ENCODE measurements around the gene ALK.

Gene ALK

DNA sequence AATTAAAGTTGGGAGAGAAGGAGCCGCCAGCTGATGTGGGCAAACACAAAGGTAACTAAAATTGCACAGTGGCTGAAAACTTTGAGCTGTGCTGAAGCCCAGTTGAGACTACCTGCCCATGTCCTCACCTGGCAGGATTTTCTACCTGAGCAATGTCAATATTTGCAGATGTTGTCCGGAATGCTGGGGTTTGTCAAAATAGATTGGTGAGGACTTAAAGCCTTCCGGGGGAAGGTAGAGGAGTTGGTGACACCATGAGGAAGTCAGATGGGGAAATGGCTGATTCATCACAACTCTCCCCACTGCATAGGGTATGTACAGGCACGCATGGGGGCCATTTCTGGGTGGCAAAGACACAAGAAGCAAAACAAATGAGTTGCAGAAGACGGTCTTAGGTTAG lies 114.9 kb downstream of the ALK start:
- Histone ChIP-seq H4K20me1 (ENCODE audit: insufficient read depth, low read length) (no peaks in the 10 kb centered on the region), H3K9me2 (ENCODE audit: low read depth, low read length) (no peaks in the 10 kb centered on the region), H3K9ac (ENCODE audit: low read length) (no peak overlapping the region), H3K27me3 (ENCODE audit: insufficient read depth, low read length) (no peaks in the 10 kb centered on the region), H2AFZ (ENCODE audit: low read length) (no peak overlapping the region), H3K4me3 (ENCODE audit: low read depth, low read length, poor library complexity, severe bottlenecking) (no peak overlapping the region), H3K36me3 (ENCODE audit: insufficient read depth, low read length) (no peaks in the 10 kb centered on the region), H3K4me1 (ENCODE audit: insufficient read depth, low read length, severe bottlenecking) (no peaks in the 10 kb centered on the region), H3K9me3 (ENCODE audit: low read length) (no peaks in the 10 kb centered on the region), H3F3A (ENCODE audit: insufficient read depth, low read length) (no peaks in the 10 kb centered on the region), H3K4me2 (ENCODE audit: low read length) (no peak overlapping the region), H3K27ac (ENCODE audit: low read depth, low read length, poor library complexity, severe bottlenecking) (no peak overlapping the region), H3K79me2 (ENCODE audit: insufficient read depth, low read length) (no peaks in the 10 kb centered on the region)
- no peak for TF ChIP-seq EZH2 (IDR thresholded peaks at IDR 0.05; ENCODE audit: borderline replicate concordance, low read length)
- TF ChIP-seq, protein P1, sequence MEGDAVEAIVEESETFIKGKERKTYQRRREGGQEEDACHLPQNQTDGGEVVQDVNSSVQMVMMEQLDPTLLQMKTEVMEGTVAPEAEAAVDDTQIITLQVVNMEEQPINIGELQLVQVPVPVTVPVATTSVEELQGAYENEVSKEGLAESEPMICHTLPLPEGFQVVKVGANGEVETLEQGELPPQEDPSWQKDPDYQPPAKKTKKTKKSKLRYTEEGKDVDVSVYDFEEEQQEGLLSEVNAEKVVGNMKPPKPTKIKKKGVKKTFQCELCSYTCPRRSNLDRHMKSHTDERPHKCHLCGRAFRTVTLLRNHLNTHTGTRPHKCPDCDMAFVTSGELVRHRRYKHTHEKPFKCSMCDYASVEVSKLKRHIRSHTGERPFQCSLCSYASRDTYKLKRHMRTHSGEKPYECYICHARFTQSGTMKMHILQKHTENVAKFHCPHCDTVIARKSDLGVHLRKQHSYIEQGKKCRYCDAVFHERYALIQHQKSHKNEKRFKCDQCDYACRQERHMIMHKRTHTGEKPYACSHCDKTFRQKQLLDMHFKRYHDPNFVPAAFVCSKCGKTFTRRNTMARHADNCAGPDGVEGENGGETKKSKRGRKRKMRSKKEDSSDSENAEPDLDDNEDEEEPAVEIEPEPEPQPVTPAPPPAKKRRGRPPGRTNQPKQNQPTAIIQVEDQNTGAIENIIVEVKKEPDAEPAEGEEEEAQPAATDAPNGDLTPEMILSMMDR (IDR thresholded peaks at IDR 0.05; ENCODE audit: low read length), result no peak

DNA sequence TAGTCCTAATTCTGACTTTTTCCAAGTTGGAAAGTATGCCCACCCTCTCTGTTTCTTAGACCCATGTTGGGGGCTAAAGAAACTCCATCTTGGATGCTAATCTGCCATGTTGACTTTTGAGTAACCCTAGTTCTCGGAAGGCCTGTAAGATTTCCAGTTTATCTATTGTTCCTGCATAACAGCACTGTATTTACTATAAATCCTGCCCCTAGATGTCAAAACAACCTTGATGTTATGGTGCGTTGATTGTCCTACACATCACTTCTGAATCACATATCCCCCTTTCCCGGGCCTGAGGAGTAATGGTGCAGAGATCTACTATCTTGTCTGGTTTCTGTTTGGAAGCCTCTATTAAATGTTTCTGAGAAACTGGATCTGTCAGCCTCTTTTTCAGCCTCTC lies 116.7 kb downstream of the ALK start:
- no peak overlapping the region for H3K27ac ChIP-seq (ENCODE audit: low read depth, low read length, poor library complexity, severe bottlenecking)
- H3K9me2 ChIP-seq (ENCODE audit: low read depth, low read length), result no peaks in the 10 kb centered on the region
- H3K4me1 ChIP-seq (ENCODE audit: insufficient read depth, low read length, severe bottlenecking), result no peaks in the 10 kb centered on the region
- H3K4me3 ChIP-seq (ENCODE audit: low read depth, low read length, poor library complexity, severe bottlenecking), result no peak overlapping the region
- no peaks in the 10 kb centered on the region for H3K36me3 ChIP-seq (ENCODE audit: insufficient read depth, low read length)
- no peak overlapping the region for H3K9ac ChIP-seq (ENCODE audit: low read length)
- H3K4me2 ChIP-seq (ENCODE audit: low read length), result no peak overlapping the region
- H3F3A ChIP-seq (ENCODE audit: insufficient read depth, low read length), result no peaks in the 10 kb centered on the region
- H2AFZ ChIP-seq (ENCODE audit: low read length), result no peak overlapping the region
- no peaks in the 10 kb centered on the region for H3K9me3 ChIP-seq (ENCODE audit: low read length)
- no peaks in the 10 kb centered on the region for H4K20me1 ChIP-seq (ENCODE audit: insufficient read depth, low read length)
- no peaks in the 10 kb centered on the region for H3K27me3 ChIP-seq (ENCODE audit: insufficient read depth, low read length)
- TF ChIP-seq EZH2 (IDR thresholded peaks at IDR 0.05; ENCODE audit: borderline replicate concordance, low read length), result no peak
- TF ChIP-seq, protein P1 (IDR thresholded peaks at IDR 0.05; ENCODE audit: low read length), result no peak
- no peaks in the 10 kb centered on the region for H3K79me2 ChIP-seq (ENCODE audit: insufficient read depth, low read length)

DNA sequence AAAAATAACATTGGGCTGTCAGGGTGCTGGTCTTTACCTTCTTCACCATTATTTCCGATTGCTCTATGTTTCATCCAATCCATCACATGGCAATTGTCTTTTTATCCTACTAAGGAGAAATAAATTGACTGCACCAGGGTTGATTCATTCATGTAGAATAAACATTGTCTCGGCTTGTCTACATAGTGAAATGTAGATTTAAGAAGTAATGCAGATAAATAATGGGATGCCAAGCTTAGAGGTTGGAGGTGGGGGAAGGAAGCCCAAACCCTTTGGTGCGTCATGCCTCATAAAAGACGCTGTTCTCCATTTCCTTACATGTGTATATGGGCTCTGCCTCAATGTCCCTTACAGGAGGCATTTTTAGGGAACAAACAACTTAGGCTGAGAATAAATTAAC lies 117.8 kb downstream of the ALK start:
- no peaks in the 10 kb centered on the region for H3K9me3 ChIP-seq (ENCODE audit: low read length)
- H3K9me2 ChIP-seq (ENCODE audit: low read depth, low read length), result no peaks in the 10 kb centered on the region
- no peaks in the 10 kb centered on the region for H3K36me3 ChIP-seq (ENCODE audit: insufficient read depth, low read length)
- H3K4me2 ChIP-seq (ENCODE audit: low read length), result no peak overlapping the region
- H3K27ac ChIP-seq (ENCODE audit: low read depth, low read length, poor library complexity, severe bottlenecking), result no peak overlapping the region
- H3K4me3 ChIP-seq (ENCODE audit: low read depth, low read length, poor library complexity, severe bottlenecking), result no peak overlapping the region
- H3F3A ChIP-seq (ENCODE audit: insufficient read depth, low read length), result no peaks in the 10 kb centered on the region
- no peaks in the 10 kb centered on the region for H3K79me2 ChIP-seq (ENCODE audit: insufficient read depth, low read length)
- no peak for TF ChIP-seq EZH2 (IDR thresholded peaks at IDR 0.05; ENCODE audit: borderline replicate concordance, low read length)
- TF ChIP-seq, protein P1 (IDR thresholded peaks at IDR 0.05; ENCODE audit: low read length), result no peak
- no peaks in the 10 kb centered on the region for H4K20me1 ChIP-seq (ENCODE audit: insufficient read depth, low read length)
- H2AFZ ChIP-seq (ENCODE audit: low read length), result no peak overlapping the region
- no peaks in the 10 kb centered on the region for H3K4me1 ChIP-seq (ENCODE audit: insufficient read depth, low read length, severe bottlenecking)
- H3K27me3 ChIP-seq (ENCODE audit: insufficient read depth, low read length), result no peaks in the 10 kb centered on the region
- no peak overlapping the region for H3K9ac ChIP-seq (ENCODE audit: low read length)
